Nephron progenitor cell (in vitro differentiated cells): Measurements from ENCODE around the gene CHIT1.

ENCODE experiments used
- DNase-seq: peaks from one replicate; pipeline ENCODE4 v3.0.0; 2021
- H3K27ac Mint-ChIP-seq: 2 replicates; pipeline ENCODE4 v1.8.0; 2021; ENCODE audit warnings: mild to moderate bottlenecking, moderate library complexity, mixed read lengths
- H3K27me3 Mint-ChIP-seq: 2 replicates; pipeline ENCODE4 v1.8.0; 2021; ENCODE audit warnings: mild to moderate bottlenecking, low read depth, mixed read lengths; ENCODE audit not compliant: poor library complexity
- H3K36me3 Mint-ChIP-seq: 2 replicates; pipeline ENCODE4 v1.8.0; 2021; ENCODE audit warnings: low read depth, mixed read lengths
- H3K4me1 Mint-ChIP-seq: 2 replicates; pipeline ENCODE4 v1.8.0; 2021; ENCODE audit warnings: mixed read lengths
- H3K4me3 Mint-ChIP-seq: 2 replicates; pipeline ENCODE4 v1.8.0; 2021; ENCODE audit warnings: mild to moderate bottlenecking, moderate library complexity, mixed read lengths
- H3K9me3 Mint-ChIP-seq: 2 replicates; pipeline ENCODE4 v1.8.0; 2021; ENCODE audit warnings: mild to moderate bottlenecking, moderate library complexity, mixed read lengths
- TF ChIP-seq, protein P1 (sequence below): fragments of 200-600 bp; sonication (generic); IDR thresholded peaks from 2 replicates; pipeline ENCODE4 v1.5.0; 2021; ENCODE audit warnings: antibody characterized with exemption

Gene CHIT1

DNA sequence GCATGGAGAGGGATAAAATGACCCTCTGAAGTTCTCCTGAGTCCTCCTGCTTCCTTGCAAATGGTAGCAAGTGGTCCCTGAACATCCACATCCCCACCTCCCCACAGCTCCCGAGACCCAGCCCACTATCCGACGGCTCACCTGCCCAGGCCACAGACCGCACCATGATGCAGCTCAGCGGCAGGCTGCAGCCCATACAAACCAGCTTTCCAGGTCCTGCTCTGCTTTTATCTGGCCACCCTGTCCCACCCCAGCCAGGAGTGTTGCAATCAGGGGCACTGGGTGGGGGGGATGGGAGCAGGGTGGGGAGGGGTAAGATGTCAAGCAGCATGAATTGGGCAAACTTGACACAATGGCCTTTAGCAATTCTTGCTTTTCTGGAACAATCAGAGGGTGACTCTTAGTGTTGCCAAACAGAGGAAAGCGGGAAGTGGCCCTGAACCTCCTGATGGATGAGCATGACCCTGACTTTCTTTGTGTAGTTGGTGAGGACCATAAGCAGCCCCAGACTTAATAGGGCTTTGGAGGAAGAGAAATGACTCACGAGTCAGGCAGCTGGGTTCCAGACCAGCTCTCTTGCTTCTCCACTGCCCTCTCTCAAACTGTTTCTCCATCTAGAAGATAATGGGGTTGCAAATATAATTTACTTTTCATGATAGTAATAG is at the start of gene CHIT1:
CHIT1 (minus strand) TSS at position 203 of the 665 bp plus-strand sequence; CDS start at position 166, 37 bp downstream.
- Mint-ChIP-seq H3K4me1 (no peaks in the 10 kb centered on the region), H3K4me3 (no peak within 1 kb of the TSS), H3K9me3 (peaks cover 15% of the 10 kb centered on the region), H3K36me3 (peaks cover 1% of the 10 kb centered on the region), H3K27me3 (peaks cover 57% of the 10 kb centered on the region), H3K27ac (no peak within 1 kb of the TSS)
- DNase-seq = no peak
- TF ChIP-seq, protein P1, sequence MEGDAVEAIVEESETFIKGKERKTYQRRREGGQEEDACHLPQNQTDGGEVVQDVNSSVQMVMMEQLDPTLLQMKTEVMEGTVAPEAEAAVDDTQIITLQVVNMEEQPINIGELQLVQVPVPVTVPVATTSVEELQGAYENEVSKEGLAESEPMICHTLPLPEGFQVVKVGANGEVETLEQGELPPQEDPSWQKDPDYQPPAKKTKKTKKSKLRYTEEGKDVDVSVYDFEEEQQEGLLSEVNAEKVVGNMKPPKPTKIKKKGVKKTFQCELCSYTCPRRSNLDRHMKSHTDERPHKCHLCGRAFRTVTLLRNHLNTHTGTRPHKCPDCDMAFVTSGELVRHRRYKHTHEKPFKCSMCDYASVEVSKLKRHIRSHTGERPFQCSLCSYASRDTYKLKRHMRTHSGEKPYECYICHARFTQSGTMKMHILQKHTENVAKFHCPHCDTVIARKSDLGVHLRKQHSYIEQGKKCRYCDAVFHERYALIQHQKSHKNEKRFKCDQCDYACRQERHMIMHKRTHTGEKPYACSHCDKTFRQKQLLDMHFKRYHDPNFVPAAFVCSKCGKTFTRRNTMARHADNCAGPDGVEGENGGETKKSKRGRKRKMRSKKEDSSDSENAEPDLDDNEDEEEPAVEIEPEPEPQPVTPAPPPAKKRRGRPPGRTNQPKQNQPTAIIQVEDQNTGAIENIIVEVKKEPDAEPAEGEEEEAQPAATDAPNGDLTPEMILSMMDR = no peak

DNA sequence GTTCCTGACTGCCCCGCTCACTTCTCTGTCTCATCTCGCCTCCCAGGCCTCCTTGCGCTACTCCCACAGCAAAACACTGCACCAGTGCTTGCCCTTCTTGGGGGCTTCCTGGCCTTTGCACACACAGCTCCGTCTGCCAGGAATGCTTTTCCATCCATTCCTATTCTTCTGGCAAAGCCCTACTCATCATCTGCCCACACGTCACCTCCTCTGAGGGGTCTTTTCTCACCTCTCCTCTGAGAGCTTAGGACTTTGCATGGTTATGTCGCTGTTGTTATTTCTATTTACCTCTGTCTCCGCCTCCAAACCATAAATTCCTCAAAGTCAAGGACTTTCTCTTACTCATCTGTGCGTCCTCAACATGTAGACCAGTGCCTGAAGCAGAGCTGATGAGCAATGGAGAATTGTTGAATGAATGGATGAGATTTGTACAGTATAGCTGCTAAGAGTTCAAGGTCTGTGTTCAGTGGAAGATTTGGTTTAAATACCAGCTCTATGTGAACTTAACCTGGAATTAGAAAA is 49.5 kb upstream of the CHIT1 start:
- peaks cover 1% of the 10 kb centered on the region for H3K27me3 Mint-ChIP-seq
- no peak for DNase-seq
- H3K27ac Mint-ChIP-seq = peak overlapping the region; percentile 50
- H3K9me3 Mint-ChIP-seq = no peaks in the 10 kb centered on the region
- H3K4me1 Mint-ChIP-seq = peaks cover 94% of the 10 kb centered on the region
- peak overlapping the region; percentile 30 for H3K4me3 Mint-ChIP-seq
- H3K36me3 Mint-ChIP-seq = no peaks in the 10 kb centered on the region
- TF ChIP-seq, protein P1 = no peak

DNA sequence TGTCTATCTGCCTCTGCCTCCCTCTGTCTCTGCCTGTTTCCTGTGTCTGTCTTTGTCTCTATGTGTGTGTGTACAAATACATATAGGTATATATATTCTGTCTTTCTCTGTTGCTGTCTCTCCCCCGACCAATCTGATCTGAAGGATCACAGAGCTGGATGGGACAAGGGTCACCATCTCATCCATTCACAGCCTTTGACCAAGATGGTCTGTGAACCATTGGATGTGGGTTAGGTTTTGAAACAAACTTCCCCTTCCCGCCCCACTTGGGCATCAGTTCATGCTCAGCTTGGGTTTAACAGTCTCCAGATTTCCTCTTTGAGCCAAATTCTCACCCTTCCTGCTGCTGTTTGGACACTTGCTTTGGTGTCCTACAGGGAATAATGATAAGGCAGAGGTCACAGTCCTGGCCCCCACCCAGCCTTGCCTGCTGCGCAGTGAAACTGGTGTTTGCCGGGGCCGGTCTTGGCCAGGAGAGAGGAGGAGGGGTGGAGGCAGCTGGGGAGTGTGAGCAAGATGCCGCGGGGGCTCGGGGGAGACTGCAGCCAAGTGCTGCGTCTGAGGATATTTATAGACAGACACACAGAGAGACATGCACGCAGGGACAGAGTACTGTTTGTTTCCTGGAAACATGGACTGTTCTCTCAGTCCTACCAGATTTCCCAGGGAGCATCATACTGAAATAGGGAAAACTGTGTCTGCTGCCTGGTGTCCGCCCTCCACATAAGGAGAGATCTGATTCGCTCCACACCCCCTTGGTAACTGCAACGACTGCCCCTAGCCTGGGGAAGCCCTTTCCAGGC is 48.8 kb upstream of the CHIT1 start:
- no peaks in the 10 kb centered on the region for H3K9me3 Mint-ChIP-seq
- H3K4me1 Mint-ChIP-seq = peaks cover 96% of the 10 kb centered on the region
- peak overlapping the region; percentile 50 for H3K27ac Mint-ChIP-seq
- no peaks in the 10 kb centered on the region for H3K27me3 Mint-ChIP-seq
- TF ChIP-seq, protein P1 = no peak
- no peaks in the 10 kb centered on the region for H3K36me3 Mint-ChIP-seq
- H3K4me3 Mint-ChIP-seq = peak overlapping the region; percentile 30
- peak; percentile 63 for DNase-seq

DNA sequence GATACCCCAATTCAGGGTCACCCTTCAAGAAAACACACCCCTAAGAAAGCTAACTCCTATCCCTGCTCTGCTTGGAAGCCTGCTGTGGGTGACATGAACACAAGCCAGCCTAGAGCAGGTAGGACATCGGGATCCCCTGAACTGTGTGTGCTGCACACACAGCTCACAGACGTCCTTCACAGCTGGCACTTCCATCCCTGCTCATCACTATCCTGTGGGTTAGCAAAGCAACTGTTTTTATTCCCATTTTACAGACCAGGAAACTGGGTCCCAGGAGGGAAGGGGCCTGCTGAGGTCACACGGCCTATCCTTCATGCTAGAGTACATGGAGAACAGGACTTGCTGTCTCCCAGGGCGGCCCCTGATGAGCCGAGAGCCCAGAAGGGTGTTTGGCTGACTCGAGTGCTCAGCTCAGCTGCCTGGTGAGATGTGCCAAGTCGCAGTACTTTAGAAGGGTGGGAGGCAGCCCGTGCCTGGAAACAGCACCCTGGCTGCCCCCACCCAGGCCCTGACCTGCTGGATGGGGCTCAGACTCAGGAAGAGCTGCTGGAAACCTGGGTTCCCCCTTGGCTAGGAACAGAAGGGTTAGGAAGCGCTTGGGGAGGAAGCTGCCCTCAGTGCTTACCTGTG is 47.6 kb upstream of the CHIT1 start:
- Mint-ChIP-seq H3K27ac (no peak overlapping the region), H3K36me3 (no peaks in the 10 kb centered on the region), H3K9me3 (no peaks in the 10 kb centered on the region), H3K27me3 (no peaks in the 10 kb centered on the region), H3K4me1 (peaks cover 90% of the 10 kb centered on the region), H3K4me3 (no peak overlapping the region)
- no peak for DNase-seq
- TF ChIP-seq, protein P1 = no peak

DNA sequence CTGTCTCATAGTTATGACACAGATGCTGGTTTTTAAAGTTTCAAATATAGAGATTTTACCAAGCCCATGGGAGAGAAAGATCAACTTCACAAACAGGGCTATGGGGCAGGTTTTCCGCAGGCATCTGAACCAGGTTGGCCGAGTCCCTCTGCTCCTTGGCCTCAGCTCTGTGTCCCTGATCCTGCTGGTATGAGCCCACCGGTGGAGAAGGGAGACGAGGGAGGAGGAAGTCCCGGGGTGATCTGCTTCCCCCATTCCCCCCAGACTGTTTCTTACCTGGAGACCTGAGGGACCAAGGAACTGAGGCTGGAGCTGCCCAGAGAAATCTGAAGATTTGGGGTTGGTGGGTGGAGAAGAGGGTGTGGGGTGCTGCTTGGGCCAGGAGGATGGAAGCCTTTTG is 46.9 kb upstream of the CHIT1 start:
- H3K36me3 Mint-ChIP-seq = no peaks in the 10 kb centered on the region
- H3K4me1 Mint-ChIP-seq = peaks cover 90% of the 10 kb centered on the region
- no peak overlapping the region for H3K27ac Mint-ChIP-seq
- DNase-seq = no peak
- H3K4me3 Mint-ChIP-seq = no peak overlapping the region
- no peaks in the 10 kb centered on the region for H3K27me3 Mint-ChIP-seq
- H3K9me3 Mint-ChIP-seq = no peaks in the 10 kb centered on the region
- TF ChIP-seq, protein P1 = no peak
